ENCODE results near the gene C3orf52. TPM values are rescaled to one million over a fixed set of nuclear protein-coding genes. Genes with fewer than 3 reads are reported as not detected.

Gene C3orf52
- total RNA-seq, 1 donor from 2014 or later = 0.32 TPM

- H3K9me3 ChIP-seq = no peaks in the 10 kb centered on the region
- intact Hi-C loops (cut with DNase I) = no loop called here
- no peak overlapping the region for H3K4me3 ChIP-seq
- no peaks in the 10 kb centered on the region for H3K4me1 ChIP-seq
- H3K36me3 ChIP-seq = no peaks in the 10 kb centered on the region
- DNase-seq (ENCODE audit: low spot score in 2 of 2) = no peak
- TF ChIP-seq, protein P1, sequence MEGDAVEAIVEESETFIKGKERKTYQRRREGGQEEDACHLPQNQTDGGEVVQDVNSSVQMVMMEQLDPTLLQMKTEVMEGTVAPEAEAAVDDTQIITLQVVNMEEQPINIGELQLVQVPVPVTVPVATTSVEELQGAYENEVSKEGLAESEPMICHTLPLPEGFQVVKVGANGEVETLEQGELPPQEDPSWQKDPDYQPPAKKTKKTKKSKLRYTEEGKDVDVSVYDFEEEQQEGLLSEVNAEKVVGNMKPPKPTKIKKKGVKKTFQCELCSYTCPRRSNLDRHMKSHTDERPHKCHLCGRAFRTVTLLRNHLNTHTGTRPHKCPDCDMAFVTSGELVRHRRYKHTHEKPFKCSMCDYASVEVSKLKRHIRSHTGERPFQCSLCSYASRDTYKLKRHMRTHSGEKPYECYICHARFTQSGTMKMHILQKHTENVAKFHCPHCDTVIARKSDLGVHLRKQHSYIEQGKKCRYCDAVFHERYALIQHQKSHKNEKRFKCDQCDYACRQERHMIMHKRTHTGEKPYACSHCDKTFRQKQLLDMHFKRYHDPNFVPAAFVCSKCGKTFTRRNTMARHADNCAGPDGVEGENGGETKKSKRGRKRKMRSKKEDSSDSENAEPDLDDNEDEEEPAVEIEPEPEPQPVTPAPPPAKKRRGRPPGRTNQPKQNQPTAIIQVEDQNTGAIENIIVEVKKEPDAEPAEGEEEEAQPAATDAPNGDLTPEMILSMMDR (IDR thresholded peaks at IDR 0.05) = no peak
- H3K27ac ChIP-seq = no peak overlapping the region
- H3K27me3 ChIP-seq = no peaks in the 10 kb centered on the region
These were observed 37.4 kb downstream of the C3orf52 start for GRCh38 chr3:112123548-112123947.

GRCh38 chr3:112124907-112125607 lies 38.9 kb downstream of the C3orf52 start:
- H3K27me3 ChIP-seq = no peaks in the 10 kb centered on the region
- no peak for DNase-seq (ENCODE audit: low spot score in 2 of 2)
- H3K4me3 ChIP-seq = no peak overlapping the region
- peaks cover 0 to 3% of the 10 kb centered on the region in 2 donors for H3K36me3 ChIP-seq
- H3K4me1 ChIP-seq = no peaks in the 10 kb centered on the region
- intact Hi-C loops (cut with DNase I) = no loop called here
- no peaks in the 10 kb centered on the region for H3K9me3 ChIP-seq
- TF ChIP-seq, protein P1 (IDR thresholded peaks at IDR 0.05) = no peak
- H3K27ac ChIP-seq = no peak overlapping the region

- no peak for DNase-seq (ENCODE audit: low spot score in 2 of 2)
- intact Hi-C loops (cut with DNase I) = no loop called here
- no peaks in the 10 kb centered on the region for H3K9me3 ChIP-seq
- TF ChIP-seq, protein P1 (IDR thresholded peaks at IDR 0.05) = no peak
- H3K27me3 ChIP-seq = no peaks in the 10 kb centered on the region
- H3K36me3 ChIP-seq = peaks cover 0 to 3% of the 10 kb centered on the region in 2 donors
- no peak overlapping the region for H3K4me3 ChIP-seq
- no peak overlapping the region for H3K27ac ChIP-seq
- no peaks in the 10 kb centered on the region for H3K4me1 ChIP-seq
These were observed 40.3 kb downstream of the C3orf52 start for GRCh38 chr3:112126511-112126911.

- Histone ChIP-seq H3K9me3 (no peaks in the 10 kb centered on the region), H3K27me3 (no peaks in the 10 kb centered on the region), H3K36me3 (peaks cover 0 to 3% of the 10 kb centered on the region in 2 donors), H3K27ac (no peak overlapping the region), H3K4me1 (no peaks in the 10 kb centered on the region), H3K4me3 (no peak overlapping the region)
- intact Hi-C loops (cut with DNase I) = no loop called here
- TF ChIP-seq, protein P1 (IDR thresholded peaks at IDR 0.05) = no peak
- no peak for DNase-seq (ENCODE audit: low spot score in 2 of 2)
These were observed 41.6 kb downstream of the C3orf52 start for GRCh38 chr3:112127522-112128494.

- H3K4me1 ChIP-seq = no peaks in the 10 kb centered on the region
- DNase-seq (ENCODE audit: low spot score in 2 of 2) = no peak
- TF ChIP-seq, protein P1 (IDR thresholded peaks at IDR 0.05) = no peak
- H3K4me3 ChIP-seq = no peak overlapping the region
- H3K9me3 ChIP-seq = no peaks in the 10 kb centered on the region
- intact Hi-C loops (cut with DNase I) = no loop called here
- no peaks in the 10 kb centered on the region for H3K27me3 ChIP-seq
- no peak overlapping the region for H3K27ac ChIP-seq
- peaks cover 0 to 3% of the 10 kb centered on the region in 2 donors for H3K36me3 ChIP-seq
These were observed 42.9 kb downstream of the C3orf52 start for GRCh38 chr3:112128843-112129727.
